Peyer's patch (tissue), 4 donors: Measurements from ENCODE around the gene TMEM139.

ENCODE experiments used
- POLR2A ChIP-seq, 2 donors: fragments of 450-650 bp; IDR thresholded peaks; one replicate each; pipeline ENCODE4 v1.5.1; 2017; ENCODE audit warnings: antibody characterized with exemption in 2 of 2, mild to moderate bottlenecking in 2 of 2, moderate library complexity in 2 of 2
- TF ChIP-seq, protein P1 (sequence below), 6 experiments: fragments of 450-650 bp in 4 of 6; fragments of 200-600 bp in 2 of 6; sonication (generic) in 1 of 6; IDR thresholded peaks; one replicate each; pipeline ENCODE4 v1.5.1; 2017 to 2019; ENCODE audit warnings: antibody characterized with exemption in 6 of 6, mild to moderate bottlenecking in 3 of 6, moderate library complexity in 1 of 6

DNA sequence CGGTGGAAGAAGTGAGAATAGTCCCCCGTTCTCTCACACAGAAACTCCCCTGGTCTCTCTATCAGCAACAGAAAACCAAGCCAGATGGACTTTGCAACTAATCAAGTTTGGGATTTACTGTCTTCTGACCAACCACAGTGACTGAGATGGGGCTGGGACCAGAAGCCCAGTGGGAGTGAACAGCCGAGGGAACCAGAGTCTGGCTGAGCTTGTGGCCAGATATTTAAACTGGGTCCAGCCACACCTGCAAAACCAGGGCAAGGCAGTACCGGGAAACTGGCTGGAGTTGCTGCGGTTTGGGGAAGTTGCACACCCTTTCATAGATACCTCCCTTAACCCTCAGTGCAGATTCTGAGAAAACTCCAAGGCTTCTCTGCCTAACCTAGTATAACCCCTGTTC lies 15.5 kb upstream of the TMEM139 start:
- TF ChIP-seq, protein P1, sequence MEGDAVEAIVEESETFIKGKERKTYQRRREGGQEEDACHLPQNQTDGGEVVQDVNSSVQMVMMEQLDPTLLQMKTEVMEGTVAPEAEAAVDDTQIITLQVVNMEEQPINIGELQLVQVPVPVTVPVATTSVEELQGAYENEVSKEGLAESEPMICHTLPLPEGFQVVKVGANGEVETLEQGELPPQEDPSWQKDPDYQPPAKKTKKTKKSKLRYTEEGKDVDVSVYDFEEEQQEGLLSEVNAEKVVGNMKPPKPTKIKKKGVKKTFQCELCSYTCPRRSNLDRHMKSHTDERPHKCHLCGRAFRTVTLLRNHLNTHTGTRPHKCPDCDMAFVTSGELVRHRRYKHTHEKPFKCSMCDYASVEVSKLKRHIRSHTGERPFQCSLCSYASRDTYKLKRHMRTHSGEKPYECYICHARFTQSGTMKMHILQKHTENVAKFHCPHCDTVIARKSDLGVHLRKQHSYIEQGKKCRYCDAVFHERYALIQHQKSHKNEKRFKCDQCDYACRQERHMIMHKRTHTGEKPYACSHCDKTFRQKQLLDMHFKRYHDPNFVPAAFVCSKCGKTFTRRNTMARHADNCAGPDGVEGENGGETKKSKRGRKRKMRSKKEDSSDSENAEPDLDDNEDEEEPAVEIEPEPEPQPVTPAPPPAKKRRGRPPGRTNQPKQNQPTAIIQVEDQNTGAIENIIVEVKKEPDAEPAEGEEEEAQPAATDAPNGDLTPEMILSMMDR (IDR thresholded peaks at IDR 0.05): no peak
- peak in 1 of 2 donors; percentile 9 for TF ChIP-seq POLR2A (IDR thresholded peaks at IDR 0.05)
